Motor neuron (in vitro differentiated cells): ENCODE results near the gene CCNB2. TPM values are rescaled to one million over a fixed set of nuclear protein-coding genes. Genes with fewer than 3 reads are reported as not detected.

ENCODE experiments used
- ATAC-seq, 8 experiments: fragments of 200-7000 bp; cut with Tn5 transposase; replicated peaks in 6 of 8; 2 replicates each; pipeline ENCODE4 v1.8.0; 2021; ENCODE audit warnings: mild to moderate bottlenecking in 8 of 8, moderate library complexity in 8 of 8
- H3K27ac ChIP-seq, 2 donors: fragments of 250-450 bp; sonication (Bioruptor Pico); 2 replicates each; pipeline ENCODE4 v1.9.0; 2021; ENCODE audit warnings: antibody characterized with exemption in 2 of 2, mild to moderate bottlenecking in 2 of 2, moderate library complexity in 1 of 2
- H3K4me1 ChIP-seq, 2 donors: fragments of 250-450 bp; sonication (Bioruptor Pico); replicated peaks in 1 of 2; 2 replicates each; pipeline ENCODE4 v1.6.1; 2021; ENCODE audit warnings: antibody characterized with exemption in 2 of 2, mild to moderate bottlenecking in 2 of 2, moderate library complexity in 1 of 2
- H3K4me3 ChIP-seq, 5 donors: fragments of 250-450 bp; sonication (Bioruptor Pico); 2 replicates each; pipeline ENCODE4 v1.9.0; 2021; ENCODE audit warnings: antibody characterized with exemption in 5 of 5, mild to moderate bottlenecking in 5 of 5, moderate library complexity in 4 of 5
- WGBS, 10 experiments: fragments of 450-650 bp; shearing (Covaris generic); methylation state at CpG; one replicate each; pipeline ENCODE4 v1.0.0; 2022; 5-methylcytosine and 5-hydroxymethylcytosine counted together
- in situ Hi-C, 9 experiments: fragments of 400-800 bp; cut with MboI; loops; one replicate each; pipeline ENCODE4 v1.15.0; 2021; ENCODE audit warnings: low sequenced_read_pairs in 9 of 9, low pct_unique_long_range_greater_than_20kb in 2 of 9; ENCODE audit not compliant: unreplicated experiment in 9 of 9
- total RNA-seq, 8 experiments: library from RNA; unstranded; fragments of 300-600 nt; gene quantifications; 2 replicates each; pipeline versions ENCODE4 v1.2.3 to v1.2.4, GENCODE V29; 2022

The CCNB2 gene
- total RNA-seq, 8 experiments from 2014 or later = 1.2 to 95.2 (median 5.3) TPM

GRCh38 chr15:59171067-59171397 is 66.1 kb downstream of the CCNB2 start:
- no peak for ATAC-seq
- 80 to 100% (median 95%) methylated on average over 2 to 4 of the region's 8 CpGs; no CpG with 5 or more reads in 6 of the 10 experiments for WGBS, 10 experiments
- Histone ChIP-seq H3K4me1 (peaks cover 0 to 17% of the 10 kb centered on the region in 2 donors), H3K4me3 (no peak overlapping the region), H3K27ac (no peak overlapping the region)
- in situ Hi-C loops = loop anchor here in 6 of 9 experiments (25.0 kb wide), 1 partner anchor 316 kb away; no protein-coding TSS in a partner anchor

- H3K4me3 ChIP-seq = no peak overlapping the region
- ATAC-seq = no peak
- 94 to 100% (median 100%) methylated on average over 1 to 4 of the region's 7 CpGs; no CpG with 5 or more reads in 1 of the 10 experiments for WGBS, 10 experiments
- H3K4me1 ChIP-seq = peaks cover 0 to 17% of the 10 kb centered on the region in 2 donors
- in situ Hi-C loops = loop anchor here in 6 of 9 experiments (25.0 kb wide), 1 partner anchor 315 kb away; no protein-coding TSS in a partner anchor
- H3K27ac ChIP-seq = no peak overlapping the region
Observed at GRCh38 chr15:59172289-59172901, 67.4 kb downstream of the CCNB2 start.

- 89 to 100% (median 95%) methylated on average over 2 to 5 of the region's 5 CpGs for WGBS, 10 experiments
- H3K27ac ChIP-seq = no peak overlapping the region
- ATAC-seq = no peak
- H3K4me1 ChIP-seq = peaks cover 0 to 17% of the 10 kb centered on the region in 2 donors
- H3K4me3 ChIP-seq = no peak overlapping the region
- in situ Hi-C loops = loop anchor here in 6 of 9 experiments (25.0 kb wide), 1 partner anchor 314 kb away; no protein-coding TSS in a partner anchor
Observed at GRCh38 chr15:59173194-59173593, 68.2 kb downstream of the CCNB2 start.

- Histone ChIP-seq H3K4me1 (peaks cover 0 to 17% of the 10 kb centered on the region in 2 donors), H3K27ac (no peak overlapping the region), H3K4me3 (no peak overlapping the region)
- 81 to 100% (median 95%) methylated on average over 1 to 9 of the region's 12 CpGs for WGBS, 10 experiments
- in situ Hi-C loops = loop anchor here in 6 of 9 experiments (25.0 kb wide), 1 partner anchor 313 kb away; no protein-coding TSS in a partner anchor
- ATAC-seq = peak in 1 of 8 experiments; percentile 5
Observed at GRCh38 chr15:59174151-59174834, 69.3 kb downstream of the CCNB2 start.

Other genes starting within 250 kb of the CCNB2 start
- gene SLTM, start 171.5 kb upstream of the CCNB2 start, total RNA-seq = 100 to 1,000 TPM in 3 of 8 experiments, 10 to 100 TPM in 5; 57.9 to 133 (median 82.3) TPM
- gene RNF111, start 117.5 kb upstream of the CCNB2 start, total RNA-seq = 10 to 100 TPM; 11.0 to 37.5 (median 22.3) TPM
- 1 to 10 TPM in 1 of 8 experiments, under 1 TPM in 5, not detected in 2; 0.05 to 2.4 (median 0.47) TPM for gene LDHAL6B, start 101.7 kb downstream of the CCNB2 start, total RNA-seq